Measurements from ENCODE around the gene UBE3C. TPM values are rescaled to one million over a fixed set of nuclear protein-coding genes. Genes with fewer than 3 reads are reported as not detected.

Gene UBE3C
- total RNA-seq, 3 donors from 2014 or later (not counting 1 experiment from before 2014, with no cell fraction given), result 44.6 to 56.7 (median 55.5) TPM

DNA sequence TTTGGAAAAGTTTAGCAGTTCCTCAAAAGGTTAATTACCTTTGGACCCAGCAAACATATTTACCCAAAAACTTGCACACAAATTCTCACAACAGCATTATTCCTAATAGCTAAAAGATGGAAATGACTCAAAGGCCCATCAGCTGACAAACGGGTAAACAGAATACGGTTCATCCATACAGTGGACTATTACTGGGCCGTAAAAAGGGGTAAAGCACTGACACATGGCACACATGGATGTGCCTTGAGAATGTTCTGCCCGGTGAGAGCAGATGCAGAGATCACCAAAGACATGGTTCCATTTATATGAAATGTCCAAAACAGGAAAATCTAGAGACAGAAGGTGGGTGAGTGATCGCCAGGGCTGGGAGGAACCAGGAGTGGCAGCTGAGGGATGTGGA lies 102.9 kb downstream of the UBE3C start:
- Mint-ChIP-seq H3K27ac (no peak overlapping the region), H3K27me3 (ENCODE audit: low read depth in 2 of 2) (no peaks in the 10 kb centered on the region), H3K4me1 (peaks cover 0 to 14% of the 10 kb centered on the region in 2 donors), H3K36me3 (no peaks in the 10 kb centered on the region), H3K9me3 (no peaks in the 10 kb centered on the region), H3K4me3 (no peak overlapping the region)
- no peak for DNase-seq
- no peaks in the 10 kb centered on the region for H3K4me1 ChIP-seq (ENCODE audit: control insufficient read depth, insufficient read depth, low read length)
- 100% methylated on average over 5 of the region's 5 CpGs for WGBS (ENCODE audit: insufficient coverage)
- H3K36me3 ChIP-seq (ENCODE audit: control insufficient read depth, insufficient read depth, low read length), result peaks cover 8% of the 10 kb centered on the region
- H3K9me3 ChIP-seq (ENCODE audit: control insufficient read depth, insufficient read depth, low read length), result no peaks in the 10 kb centered on the region
- no peaks in the 10 kb centered on the region for H3K27me3 ChIP-seq (ENCODE audit: control insufficient read depth, insufficient read depth, low read length)
- TF ChIP-seq, protein P1, sequence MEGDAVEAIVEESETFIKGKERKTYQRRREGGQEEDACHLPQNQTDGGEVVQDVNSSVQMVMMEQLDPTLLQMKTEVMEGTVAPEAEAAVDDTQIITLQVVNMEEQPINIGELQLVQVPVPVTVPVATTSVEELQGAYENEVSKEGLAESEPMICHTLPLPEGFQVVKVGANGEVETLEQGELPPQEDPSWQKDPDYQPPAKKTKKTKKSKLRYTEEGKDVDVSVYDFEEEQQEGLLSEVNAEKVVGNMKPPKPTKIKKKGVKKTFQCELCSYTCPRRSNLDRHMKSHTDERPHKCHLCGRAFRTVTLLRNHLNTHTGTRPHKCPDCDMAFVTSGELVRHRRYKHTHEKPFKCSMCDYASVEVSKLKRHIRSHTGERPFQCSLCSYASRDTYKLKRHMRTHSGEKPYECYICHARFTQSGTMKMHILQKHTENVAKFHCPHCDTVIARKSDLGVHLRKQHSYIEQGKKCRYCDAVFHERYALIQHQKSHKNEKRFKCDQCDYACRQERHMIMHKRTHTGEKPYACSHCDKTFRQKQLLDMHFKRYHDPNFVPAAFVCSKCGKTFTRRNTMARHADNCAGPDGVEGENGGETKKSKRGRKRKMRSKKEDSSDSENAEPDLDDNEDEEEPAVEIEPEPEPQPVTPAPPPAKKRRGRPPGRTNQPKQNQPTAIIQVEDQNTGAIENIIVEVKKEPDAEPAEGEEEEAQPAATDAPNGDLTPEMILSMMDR (IDR thresholded peaks at IDR 0.05), result no peak
- H3K4me3 ChIP-seq (ENCODE audit: low read length), result no peak overlapping the region
- no peak for ATAC-seq
- intact Hi-C loops (cut with micrococcal nuclease), result no loop called here
- no peak overlapping the region for H3K27ac ChIP-seq (ENCODE audit: low read length)

DNA sequence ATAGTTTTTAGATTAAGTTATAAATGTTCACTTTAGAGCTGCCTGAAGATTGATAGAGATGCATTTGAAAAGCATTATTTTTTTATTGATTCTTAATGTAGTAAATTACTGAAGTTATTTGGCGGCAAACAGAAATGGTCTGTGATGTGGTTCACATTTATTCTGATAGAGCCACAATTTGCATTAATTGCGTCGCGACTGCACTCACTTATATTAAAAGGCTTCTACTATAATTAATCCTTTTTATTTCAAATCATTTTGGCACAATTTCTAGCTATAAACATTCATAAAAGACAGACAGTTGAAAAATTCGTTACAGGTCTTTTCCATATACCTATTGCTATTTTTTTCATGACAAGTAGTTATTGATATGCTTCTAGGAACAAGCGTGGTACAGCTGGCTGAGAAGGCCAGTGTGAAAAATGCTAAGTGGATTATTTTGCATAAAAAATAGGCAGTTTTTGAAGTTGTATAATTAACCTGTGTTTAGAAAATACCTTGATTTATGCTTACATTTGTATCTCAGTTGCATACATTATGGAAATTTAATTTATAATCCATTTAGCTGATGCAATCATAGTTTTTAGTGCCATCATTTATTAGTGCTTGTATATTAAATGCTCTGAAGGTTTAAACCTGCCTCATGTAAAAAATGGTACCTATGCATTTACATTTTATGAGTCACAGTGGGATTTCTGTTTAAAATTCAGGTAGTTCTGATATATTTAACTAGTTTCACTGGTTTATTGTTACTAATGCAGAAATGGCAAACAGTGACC lies 106.0 kb downstream of the UBE3C start:
- no peaks in the 10 kb centered on the region for H3K36me3 Mint-ChIP-seq
- TF ChIP-seq, protein P1 (IDR thresholded peaks at IDR 0.05), result no peak
- H3K4me3 Mint-ChIP-seq, result no peak overlapping the region
- Histone ChIP-seq H3K9me3 (ENCODE audit: control insufficient read depth, insufficient read depth, low read length) (no peaks in the 10 kb centered on the region), H3K27me3 (ENCODE audit: control insufficient read depth, insufficient read depth, low read length) (no peaks in the 10 kb centered on the region), H3K27ac (ENCODE audit: low read length) (no peak overlapping the region), H3K4me1 (ENCODE audit: control insufficient read depth, insufficient read depth, low read length) (no peaks in the 10 kb centered on the region), H3K4me3 (ENCODE audit: low read length) (no peak overlapping the region), H3K36me3 (ENCODE audit: control insufficient read depth, insufficient read depth, low read length) (peaks cover 9% of the 10 kb centered on the region)
- intact Hi-C loops (cut with micrococcal nuclease), result no loop called here
- WGBS (ENCODE audit: insufficient coverage), result 95% methylated on average over 5 of the region's 6 CpGs
- no peak overlapping the region for H3K27ac Mint-ChIP-seq
- peaks cover 2 to 9% of the 10 kb centered on the region in 2 donors for H3K4me1 Mint-ChIP-seq
- H3K27me3 Mint-ChIP-seq (ENCODE audit: low read depth in 2 of 2), result no peaks in the 10 kb centered on the region
- no peak for ATAC-seq
- H3K9me3 Mint-ChIP-seq, result no peaks in the 10 kb centered on the region
- DNase-seq, result no peak

DNA sequence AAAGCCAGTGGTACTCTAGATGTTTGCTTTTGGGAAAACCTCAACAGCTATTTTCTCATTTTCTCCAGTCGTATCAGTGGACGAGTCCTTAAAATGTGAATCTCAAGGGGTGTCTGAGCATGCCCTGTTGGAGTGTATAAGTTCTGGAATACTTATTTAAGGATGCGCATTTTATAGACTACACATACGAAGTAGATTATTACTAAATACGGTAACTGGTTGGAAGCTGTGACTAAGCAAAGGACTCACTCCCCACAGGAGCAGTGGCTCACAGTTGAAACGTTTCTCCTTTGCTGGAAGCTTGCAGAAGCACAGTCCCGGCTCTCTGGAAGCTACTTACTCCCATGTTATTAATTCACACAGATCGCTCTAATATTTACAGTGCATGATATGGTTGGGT lies 107.3 kb downstream of the UBE3C start:
- Histone ChIP-seq H3K4me3 (ENCODE audit: low read length) (no peak overlapping the region), H3K9me3 (ENCODE audit: control insufficient read depth, insufficient read depth, low read length) (no peaks in the 10 kb centered on the region), H3K36me3 (ENCODE audit: control insufficient read depth, insufficient read depth, low read length) (peaks cover 9% of the 10 kb centered on the region), H3K27ac (ENCODE audit: low read length) (no peak overlapping the region), H3K4me1 (ENCODE audit: control insufficient read depth, insufficient read depth, low read length) (no peaks in the 10 kb centered on the region), H3K27me3 (ENCODE audit: control insufficient read depth, insufficient read depth, low read length) (no peaks in the 10 kb centered on the region)
- TF ChIP-seq, protein P1 (IDR thresholded peaks at IDR 0.05), result no peak
- Mint-ChIP-seq H3K9me3 (no peaks in the 10 kb centered on the region), H3K27me3 (ENCODE audit: low read depth in 2 of 2) (no peaks in the 10 kb centered on the region), H3K4me1 (peaks cover 12 to 13% of the 10 kb centered on the region in 2 donors), H3K4me3 (no peak overlapping the region), H3K36me3 (no peaks in the 10 kb centered on the region), H3K27ac (no peak overlapping the region)
- no peak for ATAC-seq
- WGBS (ENCODE audit: insufficient coverage), result 99% methylated on average over 6 of the region's 8 CpGs
- DNase-seq, result no peak
- intact Hi-C loops (cut with micrococcal nuclease), result no loop called here

DNA sequence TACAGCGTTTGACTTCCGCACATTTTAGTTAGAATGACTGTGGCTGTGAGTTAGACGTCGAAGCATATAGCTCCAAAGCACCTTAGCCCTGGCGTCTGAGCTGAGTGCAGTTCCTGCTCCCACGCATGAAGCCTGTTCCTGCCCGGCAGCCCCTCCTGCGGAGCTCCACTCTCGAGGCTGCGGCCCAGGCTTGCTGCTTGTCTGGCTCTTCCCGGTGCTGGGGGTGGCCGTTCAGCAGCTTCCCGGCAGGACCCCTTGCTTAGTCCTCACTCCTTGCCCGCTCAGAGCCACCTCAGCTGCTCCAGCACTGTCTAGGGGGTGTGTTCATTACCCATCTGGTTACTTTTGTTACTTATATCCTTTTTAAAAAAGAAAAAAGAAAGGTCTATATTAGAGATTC lies 109.9 kb downstream of the UBE3C start:
- Mint-ChIP-seq H3K9me3 (no peaks in the 10 kb centered on the region), H3K4me1 (peaks cover 9 to 12% of the 10 kb centered on the region in 2 donors), H3K36me3 (no peaks in the 10 kb centered on the region), H3K4me3 (no peak overlapping the region), H3K27me3 (ENCODE audit: low read depth in 2 of 2) (no peaks in the 10 kb centered on the region), H3K27ac (peak overlapping the region in 1 of 2 donors; percentile 36)
- WGBS (ENCODE audit: insufficient coverage), result 95% methylated on average over 14 of the region's 14 CpGs
- H3K27ac ChIP-seq (ENCODE audit: low read length), result no peak overlapping the region
- H3K9me3 ChIP-seq (ENCODE audit: control insufficient read depth, insufficient read depth, low read length), result no peaks in the 10 kb centered on the region
- H3K27me3 ChIP-seq (ENCODE audit: control insufficient read depth, insufficient read depth, low read length), result no peaks in the 10 kb centered on the region
- DNase-seq (no peak), ATAC-seq (no peak)
- intact Hi-C loops (cut with micrococcal nuclease), result no loop called here
- H3K4me3 ChIP-seq (ENCODE audit: low read length), result no peak overlapping the region
- H3K4me1 ChIP-seq (ENCODE audit: control insufficient read depth, insufficient read depth, low read length), result no peaks in the 10 kb centered on the region
- H3K36me3 ChIP-seq (ENCODE audit: control insufficient read depth, insufficient read depth, low read length), result peaks cover 14% of the 10 kb centered on the region
- TF ChIP-seq, protein P1 (IDR thresholded peaks at IDR 0.05), result no peak

Data from natural killer cell (primary cell).